ENCODE data around the gene TMBIM6. TPM values are rescaled to one million over a fixed set of nuclear protein-coding genes. Genes with fewer than 3 reads are reported as not detected.

TMBIM6 gene
- total and polyA plus RNA-seq, 9 of the 15 experiments (the other 6 are each of a cell fraction or from before 2014, with no cell fraction given): 147 to 1,288 (median 352) TPM

DNA sequence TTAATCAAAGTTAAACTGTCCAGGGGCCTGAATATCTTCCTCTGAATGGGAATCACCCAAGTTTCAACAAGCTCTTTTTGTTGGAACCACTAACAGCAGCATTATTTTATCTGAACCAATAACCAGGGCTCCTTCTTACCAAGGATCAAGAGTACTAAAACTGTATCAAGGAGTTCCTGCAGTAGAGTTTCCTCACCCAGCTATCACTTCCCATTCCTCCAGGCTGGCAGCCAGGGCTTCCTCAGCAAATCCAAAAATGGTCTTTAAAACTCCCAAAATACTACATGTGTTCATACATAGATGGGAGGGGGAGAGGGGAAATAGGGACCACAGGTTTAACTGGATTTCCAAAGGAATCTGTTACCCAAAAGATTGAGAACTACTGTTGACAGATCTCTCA is 44.6 kb upstream of the TMBIM6 start:
- Histone ChIP-seq H3K36me3 (ENCODE audit: control insufficient read depth, insufficient read depth, low read length) (no peaks in the 10 kb centered on the region), H3K9me1 (ENCODE audit: control insufficient read depth, insufficient read depth, low read length) (no peaks in the 10 kb centered on the region), H3K9ac (ENCODE audit: insufficient read depth in 1 of 2, low read depth in 2 of 2, low read length in 2 of 2) (no peak overlapping the region), H3K9me3 (replicated peaks; ENCODE audit: control insufficient read depth, insufficient read depth, low read depth, low read length) (no peaks in the 10 kb centered on the region), H2AFZ (ENCODE audit: low read depth, low read length) (no peak overlapping the region), H3K79me2 (ENCODE audit: control insufficient read depth, insufficient read depth, low read length) (no peaks in the 10 kb centered on the region), H4K20me1 (replicated peaks; ENCODE audit: control insufficient read depth, insufficient read depth, low read length) (no peaks in the 10 kb centered on the region), H3K4me3 (no peak overlapping the region), H3K4me2 (ENCODE audit: insufficient read depth, low read length) (no peak overlapping the region), H3K27ac (ENCODE audit: extremely low read depth, low read depth, low read length) (no peak overlapping the region), H3K4me1 (replicated peaks in 1 of 2; ENCODE audit: control insufficient read depth in 2 of 2, insufficient read depth in 2 of 2, low read length in 2 of 2) (peaks cover 0 to 22% of the 10 kb centered on the region in 2 experiments; a peak in 4 of 5 replicates), H3K27me3 (ENCODE audit: control insufficient read depth in 2 of 2, insufficient read depth in 2 of 2, low read length in 2 of 2) (no peaks in the 10 kb centered on the region)
- no peak for ATAC-seq
- in situ Hi-C loops (cut with MboI): no loop called here
- BruUV-seq (replicated peaks): no TSS peak
- DNase-seq (ENCODE audit: extremely low read depth in 1 of 4, low spot score in 3 of 4): no peak
- TF ChIP-seq ZNF445 (CRISPR knock-in tag; IDR thresholded peaks at IDR 0.05; ENCODE audit: low read depth): no peak
- TF ChIP-seq, protein P1, sequence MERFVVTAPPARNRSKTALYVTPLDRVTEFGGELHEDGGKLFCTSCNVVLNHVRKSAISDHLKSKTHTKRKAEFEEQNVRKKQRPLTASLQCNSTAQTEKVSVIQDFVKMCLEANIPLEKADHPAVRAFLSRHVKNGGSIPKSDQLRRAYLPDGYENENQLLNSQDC (CRISPR knock-in tag; IDR thresholded peaks at IDR 0.05): no peak
- TF ChIP-seq, protein P2, sequence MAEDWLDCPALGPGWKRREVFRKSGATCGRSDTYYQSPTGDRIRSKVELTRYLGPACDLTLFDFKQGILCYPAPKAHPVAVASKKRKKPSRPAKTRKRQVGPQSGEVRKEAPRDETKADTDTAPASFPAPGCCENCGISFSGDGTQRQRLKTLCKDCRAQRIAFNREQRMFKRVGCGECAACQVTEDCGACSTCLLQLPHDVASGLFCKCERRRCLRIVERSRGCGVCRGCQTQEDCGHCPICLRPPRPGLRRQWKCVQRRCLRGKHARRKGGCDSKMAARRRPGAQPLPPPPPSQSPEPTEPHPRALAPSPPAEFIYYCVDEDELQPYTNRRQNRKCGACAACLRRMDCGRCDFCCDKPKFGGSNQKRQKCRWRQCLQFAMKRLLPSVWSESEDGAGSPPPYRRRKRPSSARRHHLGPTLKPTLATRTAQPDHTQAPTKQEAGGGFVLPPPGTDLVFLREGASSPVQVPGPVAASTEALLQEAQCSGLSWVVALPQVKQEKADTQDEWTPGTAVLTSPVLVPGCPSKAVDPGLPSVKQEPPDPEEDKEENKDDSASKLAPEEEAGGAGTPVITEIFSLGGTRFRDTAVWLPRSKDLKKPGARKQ (CRISPR knock-in tag; IDR thresholded peaks at IDR 0.05): no peak
- CTCF ChIA-PET (ENCODE audit: low intra/inter-chr PET ratio): no interaction called here
- POLR2A ChIA-PET: interaction anchor here (1.0 to 2.8 kb wide), 3 partner anchors 8 to 21 kb away, joined by 3 to 13 read pairs (median 6); no protein-coding TSS in a partner anchor
- no peak for FAIRE-seq
- intact Hi-C loops (cut with micrococcal nuclease): no loop called here

DNA sequence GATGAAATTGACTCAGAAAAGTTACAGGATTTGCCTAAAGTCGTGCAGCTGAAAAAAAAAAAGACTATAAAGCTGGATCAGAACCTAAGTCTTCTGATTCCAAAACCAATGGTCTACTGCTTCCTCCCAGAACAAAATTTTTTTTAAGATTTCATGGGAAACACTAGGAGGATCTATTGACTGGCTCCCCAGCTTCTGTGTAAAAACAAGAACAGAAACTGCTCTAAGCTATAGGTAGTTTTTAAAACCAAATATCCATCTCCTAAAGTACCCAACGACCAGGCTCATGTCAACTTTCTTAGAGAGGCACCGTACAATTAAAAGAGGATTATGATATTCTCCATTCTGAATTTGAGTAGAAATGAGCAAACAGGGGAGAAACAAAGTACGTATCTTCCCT is 43.5 kb upstream of the TMBIM6 start:
- intact Hi-C loops (cut with micrococcal nuclease): no loop called here
- H2AFZ ChIP-seq (ENCODE audit: low read depth, low read length): no peak overlapping the region
- no peaks in the 10 kb centered on the region for H3K79me2 ChIP-seq (ENCODE audit: control insufficient read depth, insufficient read depth, low read length)
- H3K4me2 ChIP-seq (ENCODE audit: insufficient read depth, low read length): no peak overlapping the region
- no peak overlapping the region for H3K9ac ChIP-seq (ENCODE audit: insufficient read depth in 1 of 2, low read depth in 2 of 2, low read length in 2 of 2)
- H3K4me3 ChIP-seq: no peak overlapping the region
- no TSS peak for BruUV-seq (replicated peaks)
- ATAC-seq (no peak), DNase-seq (ENCODE audit: extremely low read depth in 1 of 4, low spot score in 3 of 4) (no peak), FAIRE-seq (no peak)
- no peaks in the 10 kb centered on the region for H3K36me3 ChIP-seq (ENCODE audit: control insufficient read depth, insufficient read depth, low read length)
- no peaks in the 10 kb centered on the region for H4K20me1 ChIP-seq (replicated peaks; ENCODE audit: control insufficient read depth, insufficient read depth, low read length)
- H3K4me1 ChIP-seq (replicated peaks in 1 of 2; ENCODE audit: control insufficient read depth in 2 of 2, insufficient read depth in 2 of 2, low read length in 2 of 2): peaks cover 0 to 22% of the 10 kb centered on the region in 2 experiments; a peak in 4 of 5 replicates
- in situ Hi-C loops (cut with MboI): no loop called here
- H3K9me1 ChIP-seq (ENCODE audit: control insufficient read depth, insufficient read depth, low read length): no peaks in the 10 kb centered on the region
- POLR2A ChIA-PET: interaction anchor here (0.7 to 1.7 kb wide), 2 partner anchors 9 to 22 kb away, joined by 3 to 6 read pairs; no protein-coding TSS in a partner anchor
- 48% methylated on average over 4 of the region's 4 CpGs for WGBS (ENCODE audit: insufficient coverage, low coverage, missing lambda C conversion rate)
- no peaks in the 10 kb centered on the region for H3K27me3 ChIP-seq (ENCODE audit: control insufficient read depth in 2 of 2, insufficient read depth in 2 of 2, low read length in 2 of 2)
- TF ChIP-seq FOSL1 (tag; conservative IDR thresholded peaks at IDR 0.05): no peak
- TF ChIP-seq, protein P3, sequence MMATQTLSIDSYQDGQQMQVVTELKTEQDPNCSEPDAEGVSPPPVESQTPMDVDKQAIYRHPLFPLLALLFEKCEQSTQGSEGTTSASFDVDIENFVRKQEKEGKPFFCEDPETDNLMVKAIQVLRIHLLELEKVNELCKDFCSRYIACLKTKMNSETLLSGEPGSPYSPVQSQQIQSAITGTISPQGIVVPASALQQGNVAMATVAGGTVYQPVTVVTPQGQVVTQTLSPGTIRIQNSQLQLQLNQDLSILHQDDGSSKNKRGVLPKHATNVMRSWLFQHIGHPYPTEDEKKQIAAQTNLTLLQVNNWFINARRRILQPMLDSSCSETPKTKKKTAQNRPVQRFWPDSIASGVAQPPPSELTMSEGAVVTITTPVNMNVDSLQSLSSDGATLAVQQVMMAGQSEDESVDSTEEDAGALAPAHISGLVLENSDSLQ (IDR thresholded peaks at IDR 0.05): no peak
- TF ChIP-seq STAT5A (IDR thresholded peaks at IDR 0.05; ENCODE audit: borderline replicate concordance, low read length): no peak
- TF ChIP-seq POLR2H (tag; IDR thresholded peaks at IDR 0.05; ENCODE audit: low read depth): no peak
- no peak for TF ChIP-seq ESRRB (CRISPR knock-in tag; IDR thresholded peaks at IDR 0.05; ENCODE audit: borderline replicate concordance)
- TF ChIP-seq, protein P4, sequence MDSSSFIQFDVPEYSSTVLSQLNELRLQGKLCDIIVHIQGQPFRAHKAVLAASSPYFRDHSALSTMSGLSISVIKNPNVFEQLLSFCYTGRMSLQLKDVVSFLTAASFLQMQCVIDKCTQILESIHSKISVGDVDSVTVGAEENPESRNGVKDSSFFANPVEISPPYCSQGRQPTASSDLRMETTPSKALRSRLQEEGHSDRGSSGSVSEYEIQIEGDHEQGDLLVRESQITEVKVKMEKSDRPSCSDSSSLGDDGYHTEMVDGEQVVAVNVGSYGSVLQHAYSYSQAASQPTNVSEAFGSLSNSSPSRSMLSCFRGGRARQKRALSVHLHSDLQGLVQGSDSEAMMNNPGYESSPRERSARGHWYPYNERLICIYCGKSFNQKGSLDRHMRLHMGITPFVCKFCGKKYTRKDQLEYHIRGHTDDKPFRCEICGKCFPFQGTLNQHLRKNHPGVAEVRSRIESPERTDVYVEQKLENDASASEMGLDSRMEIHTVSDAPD (CRISPR knock-in tag; IDR thresholded peaks at IDR 0.05): no peak
- CTCF ChIA-PET (ENCODE audit: low intra/inter-chr PET ratio): no interaction called here
- no peak overlapping the region for H3K27ac ChIP-seq (ENCODE audit: extremely low read depth, low read depth, low read length)
- no peaks in the 10 kb centered on the region for H3K9me3 ChIP-seq (replicated peaks; ENCODE audit: control insufficient read depth, insufficient read depth, low read depth, low read length)

Measured in K562 (cell line).